ENCODE measurements around the gene SLC25A22.

The SLC25A22 gene

GRCh38 chr11:804599-804964 lies 6.5 kb upstream of the SLC25A22 start:
- in situ Hi-C loops (cut with MboI; ENCODE audit: low sequenced_read_pairs), result no loop called here

- in situ Hi-C loops (cut with MboI; ENCODE audit: low sequenced_read_pairs), result no loop called here
Measured at GRCh38 chr11:803770-804598, 5.9 kb upstream of the SLC25A22 start.

- in situ Hi-C loops (cut with MboI; ENCODE audit: low sequenced_read_pairs), result no loop called here
Measured at GRCh38 chr11:803467-803742, 5.3 kb upstream of the SLC25A22 start.

- in situ Hi-C loops (cut with MboI; ENCODE audit: low sequenced_read_pairs), result no loop called here
Measured at GRCh38 chr11:802693-803466, 4.8 kb upstream of the SLC25A22 start.

GRCh38 chr11:802018-802617 lies 4.0 kb upstream of the SLC25A22 start:
- in situ Hi-C loops (cut with MboI; ENCODE audit: low sequenced_read_pairs), result no loop called here

- in situ Hi-C loops (cut with MboI; ENCODE audit: low sequenced_read_pairs), result no loop called here
Measured at GRCh38 chr11:801097-801780, 3.2 kb upstream of the SLC25A22 start.

- in situ Hi-C loops (cut with MboI; ENCODE audit: low sequenced_read_pairs), result no loop called here
Measured at GRCh38 chr11:800473-800872, 2.4 kb upstream of the SLC25A22 start.

GRCh38 chr11:799641-800316 lies 1.7 kb upstream of the SLC25A22 start:
- in situ Hi-C loops (cut with MboI; ENCODE audit: low sequenced_read_pairs), result no loop called here

GRCh38 chr11:797296-798092 lies 587 bp downstream of the SLC25A22 start:
- in situ Hi-C loops (cut with MboI; ENCODE audit: low sequenced_read_pairs), result no loop called here

GRCh38 chr11:796565-797295 lies 1.4 kb downstream of the SLC25A22 start:
- in situ Hi-C loops (cut with MboI; ENCODE audit: low sequenced_read_pairs), result no loop called here

- in situ Hi-C loops (cut with MboI; ENCODE audit: low sequenced_read_pairs), result no loop called here
Measured at GRCh38 chr11:795634-796564, 2.2 kb downstream of the SLC25A22 start.

- in situ Hi-C loops (cut with MboI; ENCODE audit: low sequenced_read_pairs), result no loop called here
Measured at GRCh38 chr11:794766-795633, 3.1 kb downstream of the SLC25A22 start.

- in situ Hi-C loops (cut with MboI; ENCODE audit: low sequenced_read_pairs), result no loop called here
Measured at GRCh38 chr11:794013-794765, 3.9 kb downstream of the SLC25A22 start.

- in situ Hi-C loops (cut with MboI; ENCODE audit: low sequenced_read_pairs), result no loop called here
Measured at GRCh38 chr11:793556-793955, 4.5 kb downstream of the SLC25A22 start.

- in situ Hi-C loops (cut with MboI; ENCODE audit: low sequenced_read_pairs), result no loop called here
Measured at GRCh38 chr11:792873-793272, 5.2 kb downstream of the SLC25A22 start.

GRCh38 chr11:792535-792821 lies 5.6 kb downstream of the SLC25A22 start:
- in situ Hi-C loops (cut with MboI; ENCODE audit: low sequenced_read_pairs), result no loop called here

All from hTERT RPE-1 (cell line).